Measurements from ENCODE around the gene NOX1.
"Not testable (repeated sequence)": the region's sequence is repeated elsewhere in the genome, so short reads cannot be mapped to it uniquely, and the experiment has no call there.

Gene NOX1

GRCh38 chrX:100817340-100817739 is 56.8 kb downstream of the NOX1 start:
- DNase-seq = no peak

- DNase-seq = no peak
Observed at GRCh38 chrX:100812216-100813158, 61.7 kb downstream of the NOX1 start.

GRCh38 chrX:100808265-100808664 is 65.9 kb downstream of the NOX1 start:
- not testable (repeated sequence) for DNase-seq

- DNase-seq = no peak
Observed at GRCh38 chrX:100804780-100805179, 69.4 kb downstream of the NOX1 start.

- no peak for DNase-seq
Observed at GRCh38 chrX:100802843-100803242, 71.3 kb downstream of the NOX1 start.

- no peak for DNase-seq
Observed at GRCh38 chrX:100798484-100799214, 75.5 kb downstream of the NOX1 start.

GRCh38 chrX:100797359-100797758 is 76.8 kb downstream of the NOX1 start:
- DNase-seq = no peak

- not testable (repeated sequence) for DNase-seq
Observed at GRCh38 chrX:100796371-100796770, 77.8 kb downstream of the NOX1 start.
